Cardiac fibroblast (primary cell): ENCODE measurements around the gene HHAT.

ENCODE experiments used
- DNase-seq, 2 donors: peaks; one replicate each; pipeline versions ENCODE4 v3.0.0 to v3.0.0-alpha.2; 2010; ENCODE audit warnings: low read depth in 2 of 2
- H3K4me3 ChIP-seq, 2 donors: replicated peaks in 1 of 2; 1 replicate in 1 of 2; 2 replicates in 1 of 2; pipeline ENCODE4 v1.5.1; 2011; ENCODE audit warnings: low read depth in 2 of 2, low read length in 2 of 2, mild to moderate bottlenecking in 2 of 2, moderate library complexity in 1 of 2
- TF ChIP-seq, protein P1 (sequence below): IDR thresholded peaks from one replicate; pipeline ENCODE4 v1.5.1; 2011; ENCODE audit warnings: low read depth, mild to moderate bottlenecking, low read length, inconsistent platforms

The HHAT gene

GRCh38 chr1:210292231-210292871 is 36.4 kb upstream of the HHAT start:
- DNase-seq = peak in 1 of 2 donors; percentile 8
- TF ChIP-seq, protein P1, sequence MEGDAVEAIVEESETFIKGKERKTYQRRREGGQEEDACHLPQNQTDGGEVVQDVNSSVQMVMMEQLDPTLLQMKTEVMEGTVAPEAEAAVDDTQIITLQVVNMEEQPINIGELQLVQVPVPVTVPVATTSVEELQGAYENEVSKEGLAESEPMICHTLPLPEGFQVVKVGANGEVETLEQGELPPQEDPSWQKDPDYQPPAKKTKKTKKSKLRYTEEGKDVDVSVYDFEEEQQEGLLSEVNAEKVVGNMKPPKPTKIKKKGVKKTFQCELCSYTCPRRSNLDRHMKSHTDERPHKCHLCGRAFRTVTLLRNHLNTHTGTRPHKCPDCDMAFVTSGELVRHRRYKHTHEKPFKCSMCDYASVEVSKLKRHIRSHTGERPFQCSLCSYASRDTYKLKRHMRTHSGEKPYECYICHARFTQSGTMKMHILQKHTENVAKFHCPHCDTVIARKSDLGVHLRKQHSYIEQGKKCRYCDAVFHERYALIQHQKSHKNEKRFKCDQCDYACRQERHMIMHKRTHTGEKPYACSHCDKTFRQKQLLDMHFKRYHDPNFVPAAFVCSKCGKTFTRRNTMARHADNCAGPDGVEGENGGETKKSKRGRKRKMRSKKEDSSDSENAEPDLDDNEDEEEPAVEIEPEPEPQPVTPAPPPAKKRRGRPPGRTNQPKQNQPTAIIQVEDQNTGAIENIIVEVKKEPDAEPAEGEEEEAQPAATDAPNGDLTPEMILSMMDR = no peak
- peak overlapping the region; percentile 27 to 41 for H3K4me3 ChIP-seq

DNA sequence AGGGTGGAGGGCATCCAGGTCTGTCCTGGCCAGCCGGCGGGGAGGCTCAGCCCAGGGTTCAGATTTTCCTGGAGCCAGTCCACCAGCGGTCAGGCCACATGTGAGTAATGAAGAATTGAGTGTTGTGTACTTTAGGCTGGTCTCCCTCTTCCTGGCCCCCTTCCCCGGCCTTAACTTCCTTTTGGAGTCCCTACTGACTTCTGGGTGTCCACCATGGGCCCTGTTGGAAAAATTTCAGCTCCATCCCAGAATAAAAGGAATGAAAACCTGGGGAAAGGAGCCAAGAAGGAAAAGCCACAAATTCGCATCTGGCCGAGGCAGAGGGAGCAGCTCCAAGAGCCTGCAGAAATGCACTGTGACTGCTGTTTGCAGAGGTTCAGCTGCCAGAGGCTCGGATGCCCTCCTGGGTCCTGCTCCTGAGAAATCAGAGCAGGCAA is 35.5 kb upstream of the HHAT start:
- TF ChIP-seq, protein P1 = no peak
- peak; percentile 36 to 90 for DNase-seq
- H3K4me3 ChIP-seq = no peak overlapping the region

DNA sequence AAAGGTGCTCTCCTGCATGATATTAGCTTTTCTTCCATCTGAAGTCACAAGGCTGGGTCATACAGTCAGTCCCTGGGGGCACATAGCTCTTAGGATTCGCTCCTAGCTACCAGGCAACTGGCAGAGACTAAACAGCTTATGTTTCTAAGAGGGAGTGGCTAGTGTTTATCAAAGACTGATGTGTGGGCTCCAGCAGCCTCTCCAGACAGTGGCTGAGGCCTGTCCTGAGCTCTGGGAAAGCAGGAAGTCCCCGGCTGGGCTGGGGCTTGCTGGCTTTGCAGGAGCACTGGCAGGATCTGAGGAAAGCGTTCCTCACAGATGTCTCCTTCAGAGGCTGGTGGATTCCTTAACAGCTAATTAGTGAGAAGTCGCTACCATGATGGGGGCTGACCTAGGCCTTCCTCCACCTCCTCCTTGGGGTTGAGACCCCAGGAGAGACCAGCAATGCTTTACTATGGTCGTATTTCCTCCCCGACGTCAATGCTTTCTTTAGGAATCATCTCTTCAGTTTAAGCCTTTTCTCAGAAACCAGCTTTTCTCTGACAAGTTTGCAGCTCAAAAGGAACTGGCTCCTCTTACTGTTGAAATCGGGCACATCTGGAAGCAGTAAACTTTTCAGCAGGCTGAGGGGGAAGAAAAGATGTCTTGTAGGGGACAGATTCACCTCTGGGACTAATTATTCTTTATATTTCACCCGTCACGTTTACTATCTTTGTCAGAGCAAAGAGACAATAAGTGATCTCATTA is 33.5 kb upstream of the HHAT start:
- peak; percentile 14 to 52 for DNase-seq
- TF ChIP-seq, protein P1 = no peak
- H3K4me3 ChIP-seq = no peak overlapping the region

DNA sequence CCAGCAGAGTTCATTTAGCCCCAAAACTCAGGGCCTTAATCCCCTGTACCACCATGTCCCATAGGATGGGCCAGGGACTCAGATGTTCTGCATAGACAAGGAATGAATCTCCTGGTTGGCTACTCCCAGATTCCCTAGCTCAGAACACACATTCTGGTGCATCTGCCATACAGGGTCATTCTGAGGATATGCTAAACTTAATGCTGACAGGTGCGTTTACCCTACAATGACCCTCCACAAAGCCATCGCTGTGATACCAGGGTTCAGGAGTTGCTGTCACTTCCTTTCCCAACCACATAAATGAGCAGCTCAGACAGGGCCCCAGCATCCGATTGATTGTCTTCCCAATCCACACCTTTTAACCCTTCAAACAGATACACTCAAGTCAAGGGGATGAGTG is 32.0 kb upstream of the HHAT start:
- TF ChIP-seq, protein P1 = no peak
- DNase-seq = no peak
- no peak overlapping the region for H3K4me3 ChIP-seq

DNA sequence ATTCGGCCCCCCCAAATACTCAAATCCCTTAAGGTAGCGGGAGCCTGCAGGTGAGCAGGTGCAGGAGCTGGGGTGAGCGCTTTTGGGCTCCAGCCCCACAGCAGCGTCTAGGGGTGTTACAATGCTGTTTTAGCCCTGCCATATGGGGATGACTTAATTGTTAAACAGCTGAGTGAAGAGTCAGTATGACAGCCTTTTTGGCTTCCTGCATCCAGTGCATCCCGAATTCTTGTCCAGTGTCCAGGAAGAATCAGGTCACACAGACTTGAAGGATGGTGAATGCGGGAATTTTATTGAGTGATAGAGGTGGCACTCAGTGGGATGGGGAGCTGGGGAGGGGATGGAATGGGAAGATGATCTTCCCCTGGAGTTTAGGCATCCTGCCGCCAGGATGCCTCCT is 30.4 kb upstream of the HHAT start:
- no peak overlapping the region for H3K4me3 ChIP-seq
- DNase-seq = no peak
- TF ChIP-seq, protein P1 = no peak

DNA sequence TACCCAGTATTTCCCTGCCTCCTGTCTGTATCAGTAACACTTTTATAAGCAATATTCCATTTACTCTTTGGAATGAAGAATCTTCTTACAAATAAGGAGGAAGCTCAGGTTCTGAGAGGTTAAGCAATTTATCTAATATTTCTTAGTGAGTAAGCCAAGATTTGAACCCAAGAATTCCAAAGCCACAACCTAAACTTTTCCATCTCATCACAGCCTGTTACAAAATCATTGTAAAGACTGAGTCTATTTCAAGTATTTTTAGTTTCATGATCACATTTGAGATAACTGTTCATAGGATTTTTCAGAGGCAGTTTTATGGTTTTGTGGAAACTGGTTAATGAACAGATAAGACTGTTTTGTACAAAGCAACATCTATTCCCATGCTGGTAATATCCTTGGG is 29.8 kb upstream of the HHAT start:
- TF ChIP-seq, protein P1 = no peak
- no peak overlapping the region for H3K4me3 ChIP-seq
- no peak for DNase-seq
